Skeletal muscle tissue (tissue), 2 donors: ENCODE measurements around the gene LRCH3. TPM values are rescaled to one million over a fixed set of nuclear protein-coding genes. Genes with fewer than 3 reads are reported as not detected.

Experiments used
- small RNA-seq: library from RNA; depleted of rRNA; stranded (forward); fragments of <200 nt; gene quantifications from one replicate; pipeline ENCODE3, GENCODE V24; 2014
- total RNA-seq: library from RNA; depleted of rRNA; stranded (reverse); fragments of >200 nt; gene quantifications from one replicate; pipeline ENCODE4 v1.2.3, GENCODE V29; 2014

Gene LRCH3
- total RNA-seq, 1 donor from 2014 or later = 48.0 TPM

Small RNAs within 50 kb of the gene (small RNA-seq; reads per million reads assigned to genes)
- not detected for gene RNU6-858P

Other genes with a start within 250 kb of the LRCH3 start
- gene BDH1, start 235.3 kb upstream of the LRCH3 start, total RNA-seq = 2.6 TPM
- 3.7 TPM for gene RUBCN, start 54.4 kb upstream of the LRCH3 start, total RNA-seq
- gene FYTTD1, start 41.4 kb upstream of the LRCH3 start, total RNA-seq = 22.4 TPM
- gene RPL35A, start 158.9 kb downstream of the LRCH3 start, total RNA-seq = 1,632 TPM
- gene LMLN, start 169.0 kb downstream of the LRCH3 start, total RNA-seq = 4.2 TPM